K562 (cell line): Measurements from ENCODE around the gene DTNBP1. TPM values are rescaled to one million over a fixed set of nuclear protein-coding genes. Genes with fewer than 3 reads are reported as not detected.
A peak's percentile ranks its signal among the peaks of the same experiment; 100 is the strongest.

Source experiments
- L3MBTL2 ChIP-seq: fragments of 450-650 bp; IDR thresholded peaks from 2 replicates; pipeline ENCODE4 v1.6.1; 2016; ENCODE audit warnings: mild to moderate bottlenecking, moderate library complexity
- SRSF1 ChIP-seq: fragments of 200-400 bp; formaldehyde crosslinking; IDR thresholded peaks from 2 replicates; pipeline ENCODE4 v1.6.1; 2017; ENCODE audit warnings: mild to moderate bottlenecking, low read depth, low read length, moderate library complexity
- ZNF395 ChIP-seq: fragments of 200-800 bp; sonication (Bioruptor generic); IDR thresholded peaks from 2 replicates; pipeline ENCODE4 v1.6.1; 2017; ENCODE audit warnings: missing genetic modification characterization, missing compliant biosample characterization
- polyA plus RNA-seq, 8 experiments: library from polyadenylated mRNA; depleted of rRNA in 4 of 8; stranded (reverse) in 5 of 8; unstranded in 3 of 8; fragments of >200 nt; fragmentation: Nextera tagmentation in 2 of 8; fragmentation: Illumina TruSeq in 1 of 8; extraction: Ambion mirVana in 2 of 8; extraction: Trizol in 1 of 8; gene quantifications; 2 replicates each; pipeline versions ENCODE4 v1.2.1 to v1.2.3, GENCODE V29; 2011 to 2014; ENCODE audit warnings: inconsistent platforms in 1 of 8, missing spikeins in 1 of 8
- total RNA-seq, 7 experiments: library from RNA; depleted of rRNA in 6 of 7; stranded (reverse); fragments of >200 nt in 6 of 7; fragmentation: Illumina TruSeq in 2 of 7; extraction: Trizol in 2 of 7; gene quantifications; 2 replicates each; pipeline versions ENCODE4 v1.2.1 to v1.2.3, GENCODE V29; 2011 to 2021; ENCODE audit warnings: low replicate concordance in 1 of 7
- TF ChIP-seq, protein P1 (sequence below): fragments of 450-650 bp; IDR thresholded peaks from 2 replicates; pipeline ENCODE4 v1.6.1; 2016; ENCODE audit warnings: mild to moderate bottlenecking, moderate library complexity

Gene DTNBP1
- total and polyA plus RNA-seq, 9 of the 15 experiments (the other 6 are each of a cell fraction or from before 2014, with no cell fraction given) = 16.7 to 54.5 (median 21.4) TPM

DNA sequence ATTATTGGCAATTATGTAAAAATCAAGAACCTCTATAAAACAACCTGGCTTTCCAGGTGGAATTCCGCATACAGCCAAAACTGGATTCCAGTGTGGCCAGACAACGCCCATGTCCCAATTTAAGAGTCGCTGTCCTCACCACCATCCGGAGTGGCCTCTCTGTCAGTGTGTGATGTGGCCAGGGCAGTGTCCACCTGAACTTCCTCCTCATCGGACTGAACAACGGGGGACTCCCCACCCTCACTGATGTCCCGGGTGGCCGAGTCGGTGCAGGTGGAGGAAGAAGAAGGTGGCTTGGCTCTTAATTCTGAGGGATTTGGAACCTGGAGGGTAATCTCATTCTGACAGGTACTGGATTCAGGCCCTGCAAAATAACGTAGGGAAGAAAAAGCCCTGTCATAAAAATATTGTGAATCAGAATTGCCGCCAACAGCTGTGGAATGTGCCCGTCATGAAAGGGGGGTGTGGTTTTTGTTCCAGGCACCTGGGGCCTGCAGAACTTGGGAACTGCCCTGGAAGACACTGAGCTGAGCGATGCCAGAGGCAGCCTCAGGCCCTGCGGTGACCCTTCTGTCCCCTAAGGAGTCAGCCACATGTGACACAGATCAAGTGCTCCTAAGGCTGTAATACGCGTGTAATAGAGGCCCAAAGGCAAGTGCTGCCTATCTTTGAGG, 139.8 kb downstream of the DTNBP1 start (continued):
- no peak for TF ChIP-seq ZNF395 (CRISPR knock-in tag)
- TF ChIP-seq L3MBTL2 = 0 out of 2 replicates have a peak, but pooled peaks have one; percentile 33
- TF ChIP-seq SRSF1 = no peak
- TF ChIP-seq, protein P1, sequence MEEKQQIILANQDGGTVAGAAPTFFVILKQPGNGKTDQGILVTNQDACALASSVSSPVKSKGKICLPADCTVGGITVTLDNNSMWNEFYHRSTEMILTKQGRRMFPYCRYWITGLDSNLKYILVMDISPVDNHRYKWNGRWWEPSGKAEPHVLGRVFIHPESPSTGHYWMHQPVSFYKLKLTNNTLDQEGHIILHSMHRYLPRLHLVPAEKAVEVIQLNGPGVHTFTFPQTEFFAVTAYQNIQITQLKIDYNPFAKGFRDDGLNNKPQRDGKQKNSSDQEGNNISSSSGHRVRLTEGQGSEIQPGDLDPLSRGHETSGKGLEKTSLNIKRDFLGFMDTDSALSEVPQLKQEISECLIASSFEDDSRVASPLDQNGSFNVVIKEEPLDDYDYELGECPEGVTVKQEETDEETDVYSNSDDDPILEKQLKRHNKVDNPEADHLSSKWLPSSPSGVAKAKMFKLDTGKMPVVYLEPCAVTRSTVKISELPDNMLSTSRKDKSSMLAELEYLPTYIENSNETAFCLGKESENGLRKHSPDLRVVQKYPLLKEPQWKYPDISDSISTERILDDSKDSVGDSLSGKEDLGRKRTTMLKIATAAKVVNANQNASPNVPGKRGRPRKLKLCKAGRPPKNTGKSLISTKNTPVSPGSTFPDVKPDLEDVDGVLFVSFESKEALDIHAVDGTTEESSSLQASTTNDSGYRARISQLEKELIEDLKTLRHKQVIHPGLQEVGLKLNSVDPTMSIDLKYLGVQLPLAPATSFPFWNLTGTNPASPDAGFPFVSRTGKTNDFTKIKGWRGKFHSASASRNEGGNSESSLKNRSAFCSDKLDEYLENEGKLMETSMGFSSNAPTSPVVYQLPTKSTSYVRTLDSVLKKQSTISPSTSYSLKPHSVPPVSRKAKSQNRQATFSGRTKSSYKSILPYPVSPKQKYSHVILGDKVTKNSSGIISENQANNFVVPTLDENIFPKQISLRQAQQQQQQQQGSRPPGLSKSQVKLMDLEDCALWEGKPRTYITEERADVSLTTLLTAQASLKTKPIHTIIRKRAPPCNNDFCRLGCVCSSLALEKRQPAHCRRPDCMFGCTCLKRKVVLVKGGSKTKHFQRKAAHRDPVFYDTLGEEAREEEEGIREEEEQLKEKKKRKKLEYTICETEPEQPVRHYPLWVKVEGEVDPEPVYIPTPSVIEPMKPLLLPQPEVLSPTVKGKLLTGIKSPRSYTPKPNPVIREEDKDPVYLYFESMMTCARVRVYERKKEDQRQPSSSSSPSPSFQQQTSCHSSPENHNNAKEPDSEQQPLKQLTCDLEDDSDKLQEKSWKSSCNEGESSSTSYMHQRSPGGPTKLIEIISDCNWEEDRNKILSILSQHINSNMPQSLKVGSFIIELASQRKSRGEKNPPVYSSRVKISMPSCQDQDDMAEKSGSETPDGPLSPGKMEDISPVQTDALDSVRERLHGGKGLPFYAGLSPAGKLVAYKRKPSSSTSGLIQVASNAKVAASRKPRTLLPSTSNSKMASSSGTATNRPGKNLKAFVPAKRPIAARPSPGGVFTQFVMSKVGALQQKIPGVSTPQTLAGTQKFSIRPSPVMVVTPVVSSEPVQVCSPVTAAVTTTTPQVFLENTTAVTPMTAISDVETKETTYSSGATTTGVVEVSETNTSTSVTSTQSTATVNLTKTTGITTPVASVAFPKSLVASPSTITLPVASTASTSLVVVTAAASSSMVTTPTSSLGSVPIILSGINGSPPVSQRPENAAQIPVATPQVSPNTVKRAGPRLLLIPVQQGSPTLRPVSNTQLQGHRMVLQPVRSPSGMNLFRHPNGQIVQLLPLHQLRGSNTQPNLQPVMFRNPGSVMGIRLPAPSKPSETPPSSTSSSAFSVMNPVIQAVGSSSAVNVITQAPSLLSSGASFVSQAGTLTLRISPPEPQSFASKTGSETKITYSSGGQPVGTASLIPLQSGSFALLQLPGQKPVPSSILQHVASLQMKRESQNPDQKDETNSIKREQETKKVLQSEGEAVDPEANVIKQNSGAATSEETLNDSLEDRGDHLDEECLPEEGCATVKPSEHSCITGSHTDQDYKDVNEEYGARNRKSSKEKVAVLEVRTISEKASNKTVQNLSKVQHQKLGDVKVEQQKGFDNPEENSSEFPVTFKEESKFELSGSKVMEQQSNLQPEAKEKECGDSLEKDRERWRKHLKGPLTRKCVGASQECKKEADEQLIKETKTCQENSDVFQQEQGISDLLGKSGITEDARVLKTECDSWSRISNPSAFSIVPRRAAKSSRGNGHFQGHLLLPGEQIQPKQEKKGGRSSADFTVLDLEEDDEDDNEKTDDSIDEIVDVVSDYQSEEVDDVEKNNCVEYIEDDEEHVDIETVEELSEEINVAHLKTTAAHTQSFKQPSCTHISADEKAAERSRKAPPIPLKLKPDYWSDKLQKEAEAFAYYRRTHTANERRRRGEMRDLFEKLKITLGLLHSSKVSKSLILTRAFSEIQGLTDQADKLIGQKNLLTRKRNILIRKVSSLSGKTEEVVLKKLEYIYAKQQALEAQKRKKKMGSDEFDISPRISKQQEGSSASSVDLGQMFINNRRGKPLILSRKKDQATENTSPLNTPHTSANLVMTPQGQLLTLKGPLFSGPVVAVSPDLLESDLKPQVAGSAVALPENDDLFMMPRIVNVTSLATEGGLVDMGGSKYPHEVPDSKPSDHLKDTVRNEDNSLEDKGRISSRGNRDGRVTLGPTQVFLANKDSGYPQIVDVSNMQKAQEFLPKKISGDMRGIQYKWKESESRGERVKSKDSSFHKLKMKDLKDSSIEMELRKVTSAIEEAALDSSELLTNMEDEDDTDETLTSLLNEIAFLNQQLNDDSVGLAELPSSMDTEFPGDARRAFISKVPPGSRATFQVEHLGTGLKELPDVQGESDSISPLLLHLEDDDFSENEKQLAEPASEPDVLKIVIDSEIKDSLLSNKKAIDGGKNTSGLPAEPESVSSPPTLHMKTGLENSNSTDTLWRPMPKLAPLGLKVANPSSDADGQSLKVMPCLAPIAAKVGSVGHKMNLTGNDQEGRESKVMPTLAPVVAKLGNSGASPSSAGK = peak; percentile 10; the same call in 1 of the 2 replicates
